GM19023 (cell line): ENCODE results near the gene CGB7.

ENCODE experiments used
- ATAC-seq: cut with Tn5 transposase; IDR thresholded peaks from one replicate; pipeline ENCODE4 v1.9.1; 2021; ENCODE audit warnings: mild to moderate bottlenecking, moderate library complexity; ENCODE audit not compliant: unreplicated experiment

Gene CGB7

GRCh38 chr19:49017041-49017665 is 40.4 kb downstream of the CGB7 start, which contains the start of gene LHB:
LHB (minus strand) TSS chr19:49017091; CDS start chr19:49017081, 10 bp downstream.
- ATAC-seq: no peak

GRCh38 chr19:49016067-49016839 is 41.3 kb downstream of the CGB7 start:
- no peak for ATAC-seq

GRCh38 chr19:49014870-49015255 is 42.7 kb downstream of the CGB7 start:
- ATAC-seq: no peak

GRCh38 chr19:49014123-49014869 is 43.3 kb downstream of the CGB7 start:
- no peak for ATAC-seq

GRCh38 chr19:49011194-49011593 is 46.4 kb downstream of the CGB7 start:
- ATAC-seq: no peak

- ATAC-seq: no peak
Measured at GRCh38 chr19:49010453-49010852, 47.1 kb downstream of the CGB7 start.

GRCh38 chr19:49009828-49010227 is 47.7 kb downstream of the CGB7 start:
- no peak for ATAC-seq

GRCh38 chr19:49006905-49007304 is 50.6 kb downstream of the CGB7 start:
- ATAC-seq: no peak

GRCh38 chr19:49004964-49005614 is 52.5 kb downstream of the CGB7 start:
- ATAC-seq: no peak
